Osteocyte (in vitro differentiated cells): ENCODE measurements around the gene PRKCE. TPM values are rescaled to one million over a fixed set of nuclear protein-coding genes. Genes with fewer than 3 reads are reported as not detected.

ENCODE experiments used
- DNase-seq: peaks from one replicate; pipeline ENCODE4 v3.0.0; 2021; ENCODE audit warnings: mixed read lengths; ENCODE audit not compliant: unreplicated experiment; ENCODE audit errors: extremely low spot score
- H3K27ac Mint-ChIP-seq: one replicate; pipeline ENCODE4 v1.8.0; 2021; ENCODE audit warnings: mild to moderate bottlenecking, mixed read lengths; ENCODE audit not compliant: unreplicated experiment
- H3K27me3 Mint-ChIP-seq: one replicate; pipeline ENCODE4 v1.8.0; 2021; ENCODE audit warnings: mixed read lengths; ENCODE audit not compliant: unreplicated experiment
- H3K36me3 Mint-ChIP-seq: one replicate; pipeline ENCODE4 v1.8.0; 2021; ENCODE audit warnings: mixed read lengths; ENCODE audit not compliant: unreplicated experiment
- H3K4me1 Mint-ChIP-seq: one replicate; pipeline ENCODE4 v1.8.0; 2021; ENCODE audit warnings: mixed read lengths; ENCODE audit not compliant: unreplicated experiment
- H3K4me3 Mint-ChIP-seq: one replicate; pipeline ENCODE4 v1.8.0; 2021; ENCODE audit warnings: mild to moderate bottlenecking, moderate library complexity, mixed read lengths; ENCODE audit not compliant: unreplicated experiment
- H3K9me3 Mint-ChIP-seq: one replicate; pipeline ENCODE4 v1.8.0; 2021; ENCODE audit warnings: mixed read lengths; ENCODE audit not compliant: unreplicated experiment
- total RNA-seq: library from RNA; stranded (reverse); gene quantifications from 2 replicates; pipeline ENCODE4 v1.2.1, GENCODE V29; 2021
- TF ChIP-seq, protein P1 (sequence below): fragments of 200-600 bp; sonication (generic); IDR thresholded peaks from 2 replicates; pipeline ENCODE4 v1.5.0; 2021; ENCODE audit warnings: antibody characterized with exemption, mild to moderate bottlenecking, moderate library complexity

The PRKCE gene
- total RNA-seq, 1 donor from 2014 or later, result 13.8 TPM

DNA sequence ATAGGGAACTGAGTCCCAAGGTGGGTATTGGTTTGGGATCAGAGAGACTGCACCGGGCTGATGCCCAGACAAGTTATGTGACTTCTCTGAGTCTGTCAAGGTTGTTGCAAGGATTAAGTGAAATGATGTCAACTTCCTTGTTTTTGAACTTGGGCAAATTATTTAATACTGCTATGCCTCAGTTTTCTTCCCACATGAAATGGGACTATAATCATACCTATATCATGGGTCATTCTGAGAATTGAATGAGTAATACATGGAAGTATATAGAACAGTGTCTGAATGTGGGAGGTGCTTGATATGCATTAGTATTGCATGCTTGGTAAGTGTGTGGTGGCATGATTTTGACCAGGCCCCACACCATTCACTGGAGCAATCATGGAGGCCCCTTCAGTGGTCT is 99.0 kb downstream of the PRKCE start:
- H3K27ac Mint-ChIP-seq, result no peak overlapping the region
- H3K36me3 Mint-ChIP-seq, result peaks cover 5% of the 10 kb centered on the region

GRCh38 chr2:45753381-45753780 is 101.9 kb downstream of the PRKCE start:
- DNase-seq, result no peak
- Mint-ChIP-seq H3K4me3 (no peak overlapping the region), H3K27me3 (no peaks in the 10 kb centered on the region), H3K4me1 (peaks cover 18% of the 10 kb centered on the region), H3K9me3 (no peaks in the 10 kb centered on the region), H3K36me3 (no peaks in the 10 kb centered on the region), H3K27ac (no peak overlapping the region)
- TF ChIP-seq, protein P1, sequence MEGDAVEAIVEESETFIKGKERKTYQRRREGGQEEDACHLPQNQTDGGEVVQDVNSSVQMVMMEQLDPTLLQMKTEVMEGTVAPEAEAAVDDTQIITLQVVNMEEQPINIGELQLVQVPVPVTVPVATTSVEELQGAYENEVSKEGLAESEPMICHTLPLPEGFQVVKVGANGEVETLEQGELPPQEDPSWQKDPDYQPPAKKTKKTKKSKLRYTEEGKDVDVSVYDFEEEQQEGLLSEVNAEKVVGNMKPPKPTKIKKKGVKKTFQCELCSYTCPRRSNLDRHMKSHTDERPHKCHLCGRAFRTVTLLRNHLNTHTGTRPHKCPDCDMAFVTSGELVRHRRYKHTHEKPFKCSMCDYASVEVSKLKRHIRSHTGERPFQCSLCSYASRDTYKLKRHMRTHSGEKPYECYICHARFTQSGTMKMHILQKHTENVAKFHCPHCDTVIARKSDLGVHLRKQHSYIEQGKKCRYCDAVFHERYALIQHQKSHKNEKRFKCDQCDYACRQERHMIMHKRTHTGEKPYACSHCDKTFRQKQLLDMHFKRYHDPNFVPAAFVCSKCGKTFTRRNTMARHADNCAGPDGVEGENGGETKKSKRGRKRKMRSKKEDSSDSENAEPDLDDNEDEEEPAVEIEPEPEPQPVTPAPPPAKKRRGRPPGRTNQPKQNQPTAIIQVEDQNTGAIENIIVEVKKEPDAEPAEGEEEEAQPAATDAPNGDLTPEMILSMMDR, result no peak

More for the DNA sequence above, 99.0 kb downstream of the PRKCE start:
- no peaks in the 10 kb centered on the region for H3K27me3 Mint-ChIP-seq
- H3K4me1 Mint-ChIP-seq, result peaks cover 20% of the 10 kb centered on the region
- H3K4me3 Mint-ChIP-seq, result no peak overlapping the region
- DNase-seq, result no peak
- peaks cover 8% of the 10 kb centered on the region for H3K9me3 Mint-ChIP-seq
- TF ChIP-seq, protein P1, result no peak

GRCh38 chr2:45754131-45755010 is 102.9 kb downstream of the PRKCE start:
- no peak for DNase-seq
- Mint-ChIP-seq H3K27me3 (no peaks in the 10 kb centered on the region), H3K36me3 (no peaks in the 10 kb centered on the region), H3K9me3 (no peaks in the 10 kb centered on the region), H3K27ac (no peak overlapping the region), H3K4me1 (peaks cover 15% of the 10 kb centered on the region), H3K4me3 (no peak overlapping the region)
- TF ChIP-seq, protein P1, result no peak

GRCh38 chr2:45755585-45756335 is 104.3 kb downstream of the PRKCE start:
- no peak overlapping the region for H3K27ac Mint-ChIP-seq
- H3K9me3 Mint-ChIP-seq, result no peaks in the 10 kb centered on the region
- DNase-seq, result no peak
- no peaks in the 10 kb centered on the region for H3K27me3 Mint-ChIP-seq
- no peaks in the 10 kb centered on the region for H3K36me3 Mint-ChIP-seq
- peaks cover 15% of the 10 kb centered on the region for H3K4me1 Mint-ChIP-seq
- TF ChIP-seq, protein P1, result no peak
- H3K4me3 Mint-ChIP-seq, result no peak overlapping the region

- H3K4me1 Mint-ChIP-seq, result peaks cover 15% of the 10 kb centered on the region
- TF ChIP-seq, protein P1, result no peak
- H3K27me3 Mint-ChIP-seq, result no peaks in the 10 kb centered on the region
- H3K27ac Mint-ChIP-seq, result no peak overlapping the region
- no peak overlapping the region for H3K4me3 Mint-ChIP-seq
- H3K36me3 Mint-ChIP-seq, result no peaks in the 10 kb centered on the region
- no peaks in the 10 kb centered on the region for H3K9me3 Mint-ChIP-seq
- no peak for DNase-seq
These were observed 106.5 kb downstream of the PRKCE start for GRCh38 chr2:45758018-45758417.
